ENCODE data around the gene HK1.

Gene HK1

GRCh38 chr10:69382382-69383117 lies 104.3 kb downstream of the HK1 start:
- DNase-seq = no peak

GRCh38 chr10:69383558-69383957 lies 105.3 kb downstream of the HK1 start:
- no peak for DNase-seq

- DNase-seq = no peak
Observed at GRCh38 chr10:69384320-69384719, 106.0 kb downstream of the HK1 start.

- DNase-seq = no peak
Observed at GRCh38 chr10:69385454-69386350, 107.4 kb downstream of the HK1 start.

GRCh38 chr10:69387500-69387899 lies 109.2 kb downstream of the HK1 start:
- no peak for DNase-seq

- DNase-seq = no peak
Observed at GRCh38 chr10:69388488-69388887, 110.2 kb downstream of the HK1 start.

- DNase-seq = no peak
Observed at GRCh38 chr10:69389827-69390490, 111.7 kb downstream of the HK1 start.

GRCh38 chr10:69391158-69391557 lies 112.9 kb downstream of the HK1 start:
- DNase-seq = no peak

GRCh38 chr10:69392481-69393000 lies 114.2 kb downstream of the HK1 start:
- DNase-seq = peak; percentile 67

- DNase-seq = no peak
Observed at GRCh38 chr10:69394020-69394419, 115.7 kb downstream of the HK1 start.

GRCh38 chr10:69397972-69398371 lies 119.7 kb downstream of the HK1 start:
- DNase-seq = no peak

GRCh38 chr10:69398466-69398865 lies 120.2 kb downstream of the HK1 start:
- DNase-seq = no peak

- no peak for DNase-seq
Observed at GRCh38 chr10:69400936-69401335, 122.6 kb downstream of the HK1 start.

GRCh38 chr10:69401416-69401815 lies 123.1 kb downstream of the HK1 start:
- no peak for DNase-seq

GRCh38 chr10:69402386-69402785 lies 124.1 kb downstream of the HK1 start:
- DNase-seq = no peak

GRCh38 chr10:69403066-69403465 lies 124.8 kb downstream of the HK1 start:
- DNase-seq = no peak

GRCh38 chr10:69403519-69403918 lies 125.2 kb downstream of the HK1 start:
- DNase-seq = no peak

GRCh38 chr10:69404786-69405185 lies 126.5 kb downstream of the HK1 start:
- DNase-seq = no peak

GRCh38 chr10:69405221-69405620 lies 126.9 kb downstream of the HK1 start:
- no peak for DNase-seq

- DNase-seq = no peak
Observed at GRCh38 chr10:69406302-69406811, 128.1 kb downstream of the HK1 start.

- DNase-seq = no peak
Observed at GRCh38 chr10:69406816-69407580, 128.7 kb downstream of the HK1 start.

GRCh38 chr10:69407621-69408301 lies 129.5 kb downstream of the HK1 start:
- no peak for DNase-seq
